D721Med (cell line): Measurements from ENCODE around the gene SCYGR6.
A peak's percentile ranks its signal among the peaks of the same experiment; 100 is the strongest.
"Not testable (repeated sequence)": the region's sequence is repeated elsewhere in the genome, so short reads cannot be mapped to it uniquely, and the experiment has no call there.

Experiments
- DNase-seq: peaks from one replicate; pipeline ENCODE4 v3.0.0; 2011; ENCODE audit warnings: low spot score; ENCODE audit not compliant: insufficient read length
- FAIRE-seq: peaks from 2 replicates; lab custom pipeline; 2011; peaks lifted over from hg19 to GRCh38; lab: Jason Lieb, UNC
- CTCF ChIP-seq: IDR thresholded peaks from 2 replicates; pipeline ENCODE4 v1.5.1; 2012; ENCODE audit warnings: mild to moderate bottlenecking, control low read depth; ENCODE audit not compliant: insufficient read depth; ENCODE audit errors: missing control alignments

SCYGR6 gene

GRCh38 chr2:227765788-227766372, 41.3 kb upstream of the SCYGR6 start:
- FAIRE-seq (no peak), DNase-seq (no peak)
- no peak for TF ChIP-seq CTCF

- no peak for DNase-seq
These were observed 37.4 kb upstream of the SCYGR6 start for GRCh38 chr2:227761740-227762476.

GRCh38 chr2:227759411-227760118, 35.0 kb upstream of the SCYGR6 start:
- DNase-seq: no peak
- TF ChIP-seq CTCF: no peak
- FAIRE-seq: no peak

More at GRCh38 chr2:227761740-227762476, 37.4 kb upstream of the SCYGR6 start:
- no peak for TF ChIP-seq CTCF
- FAIRE-seq: no peak

- not testable (repeated sequence) for FAIRE-seq, DNase-seq
These were observed 31.7 kb upstream of the SCYGR6 start for GRCh38 chr2:227756261-227756660.

- DNase-seq: no peak
- FAIRE-seq: no peak
- peak; percentile 20 for TF ChIP-seq CTCF
These were observed 23.5 kb upstream of the SCYGR6 start for GRCh38 chr2:227748079-227748478.

- TF ChIP-seq CTCF: no peak
- FAIRE-seq: no peak
- DNase-seq: no peak
These were observed 21.0 kb upstream of the SCYGR6 start, which contains the start of gene SCYGR8 for GRCh38 chr2:227745594-227745993. Gene SCYGR8 (plus strand): TSS chr2:227745894. CDS start chr2:227745894, 0 bp downstream.

- DNase-seq, FAIRE-seq: not testable (repeated sequence)
- peak; percentile 9 for TF ChIP-seq CTCF
These were observed 16.1 kb upstream of the SCYGR6 start for GRCh38 chr2:227740705-227741104.
